ENCODE measurements around the gene CLIC5. TPM values are rescaled to one million over a fixed set of nuclear protein-coding genes. Genes with fewer than 3 reads are reported as not detected.

Gene CLIC5
- total and polyA plus RNA-seq, 11 donors, result 63.0 to 381 (median 244) TPM

DNA sequence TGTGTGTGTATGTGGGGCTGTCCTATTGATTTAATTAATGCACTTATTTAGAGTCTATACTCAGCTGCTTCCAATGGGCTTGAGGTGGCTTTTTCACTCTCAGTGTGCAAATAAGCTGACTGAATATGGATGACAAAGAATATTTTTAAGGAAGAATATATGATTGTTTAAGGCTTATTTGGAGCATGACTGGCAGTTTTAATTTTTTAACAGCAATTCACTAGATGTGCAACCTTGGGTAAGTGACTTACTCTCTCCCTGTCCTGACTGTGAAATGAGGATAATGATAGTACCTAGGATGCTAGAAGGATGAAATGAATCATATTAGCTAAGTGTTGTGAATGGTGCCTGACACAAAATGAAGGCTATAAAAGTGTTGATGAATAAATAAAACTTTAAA is 67.9 kb downstream of the CLIC5 start:
- TF ChIP-seq POLR2A (IDR thresholded peaks at IDR 0.05), result no peak
- TF ChIP-seq, protein P1, sequence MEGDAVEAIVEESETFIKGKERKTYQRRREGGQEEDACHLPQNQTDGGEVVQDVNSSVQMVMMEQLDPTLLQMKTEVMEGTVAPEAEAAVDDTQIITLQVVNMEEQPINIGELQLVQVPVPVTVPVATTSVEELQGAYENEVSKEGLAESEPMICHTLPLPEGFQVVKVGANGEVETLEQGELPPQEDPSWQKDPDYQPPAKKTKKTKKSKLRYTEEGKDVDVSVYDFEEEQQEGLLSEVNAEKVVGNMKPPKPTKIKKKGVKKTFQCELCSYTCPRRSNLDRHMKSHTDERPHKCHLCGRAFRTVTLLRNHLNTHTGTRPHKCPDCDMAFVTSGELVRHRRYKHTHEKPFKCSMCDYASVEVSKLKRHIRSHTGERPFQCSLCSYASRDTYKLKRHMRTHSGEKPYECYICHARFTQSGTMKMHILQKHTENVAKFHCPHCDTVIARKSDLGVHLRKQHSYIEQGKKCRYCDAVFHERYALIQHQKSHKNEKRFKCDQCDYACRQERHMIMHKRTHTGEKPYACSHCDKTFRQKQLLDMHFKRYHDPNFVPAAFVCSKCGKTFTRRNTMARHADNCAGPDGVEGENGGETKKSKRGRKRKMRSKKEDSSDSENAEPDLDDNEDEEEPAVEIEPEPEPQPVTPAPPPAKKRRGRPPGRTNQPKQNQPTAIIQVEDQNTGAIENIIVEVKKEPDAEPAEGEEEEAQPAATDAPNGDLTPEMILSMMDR (IDR thresholded peaks at IDR 0.05), result no peak
- intact Hi-C loops (cut with DNase I), result no loop called here
- peak overlapping the region in 3 of 12 donors; percentile 7 to 39 (median 9) for H3K27ac ChIP-seq
- H3K4me1 ChIP-seq, result peaks cover 0 to 89% (median 61%) of the 10 kb centered on the region in 12 donors
- H3K9me3 ChIP-seq, result no peaks in the 10 kb centered on the region
- H3K36me3 ChIP-seq, result peaks cover 0 to 86% (median 23%) of the 10 kb centered on the region in 9 donors
- no peaks in the 10 kb centered on the region for H3K27me3 ChIP-seq
- no peak overlapping the region for H3K4me3 ChIP-seq
- ATAC-seq (no peak), DNase-seq (no peak)

DNA sequence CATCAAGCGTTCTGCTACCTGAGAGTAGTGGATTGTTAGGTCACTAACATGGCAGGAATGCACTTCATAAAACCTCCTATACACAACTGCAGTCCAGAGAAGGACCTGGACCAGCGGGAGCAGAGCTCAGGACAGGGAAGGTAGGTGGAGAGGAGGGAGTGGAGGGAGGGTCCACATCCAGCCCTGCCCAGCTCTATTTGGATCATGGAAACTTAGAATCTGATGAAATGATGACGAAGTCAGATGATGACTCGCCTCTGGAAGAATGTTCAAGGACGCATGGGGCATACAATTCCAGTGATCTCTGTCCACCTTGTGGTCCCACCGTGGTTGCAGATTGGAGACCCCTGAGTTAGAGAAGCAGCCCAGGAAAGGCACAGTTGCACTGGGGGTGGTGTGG is 68.8 kb downstream of the CLIC5 start:
- Histone ChIP-seq H3K27ac (peak overlapping the region in 7 of 12 donors; percentile 2 to 45 (median 26)), H3K4me1 (peaks cover 0 to 89% (median 56%) of the 10 kb centered on the region in 12 donors), H3K9me3 (no peaks in the 10 kb centered on the region), H3K36me3 (peaks cover 0 to 88% (median 23%) of the 10 kb centered on the region in 9 donors), H3K27me3 (no peaks in the 10 kb centered on the region), H3K4me3 (no peak overlapping the region)
- 81 to 87% (median 85%) methylated on average over 6 of the region's 6 CpGs for WGBS, 4 donors
- ATAC-seq, result peak in 3 of 4 donors; percentile 9 to 39 (median 14)
- intact Hi-C loops (cut with DNase I), result no loop called here
- no peak for DNase-seq
- TF ChIP-seq, protein P1 (IDR thresholded peaks at IDR 0.05), result no peak
- TF ChIP-seq POLR2A (IDR thresholded peaks at IDR 0.05), result no peak

DNA sequence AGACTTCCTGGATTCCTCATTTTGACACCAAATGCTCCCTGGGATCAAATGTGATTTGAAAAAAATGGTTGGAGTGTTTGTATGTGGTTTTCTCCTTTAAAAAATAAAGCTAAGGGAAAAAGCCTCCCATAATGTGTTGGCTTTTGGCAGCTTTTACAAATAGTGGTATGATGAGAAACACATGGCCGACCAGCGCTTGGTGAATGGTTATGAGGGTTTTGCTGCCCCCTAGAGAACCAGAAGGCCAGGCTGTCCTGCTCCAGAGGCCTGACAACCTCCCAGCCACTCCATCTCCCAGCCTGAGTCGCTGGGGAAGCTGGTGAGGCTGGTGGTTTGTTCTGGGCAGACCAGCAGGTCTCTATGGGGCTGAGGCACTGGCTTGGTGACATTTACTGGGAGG is 69.3 kb downstream of the CLIC5 start:
- DNase-seq (peak in 4 of 5 donors; percentile 43 to 69 (median 46)), ATAC-seq (peak; percentile 43 to 78 (median 75))
- peaks cover 0 to 91% (median 23%) of the 10 kb centered on the region in 9 donors for H3K36me3 ChIP-seq
- H3K27ac ChIP-seq, result peak overlapping the region in 9 of 12 donors; percentile 2 to 60 (median 32)
- H3K9me3 ChIP-seq, result no peaks in the 10 kb centered on the region
- 29 to 56% (median 41%) methylated on average over 3 of the region's 3 CpGs for WGBS, 4 donors
- TF ChIP-seq, protein P1 (IDR thresholded peaks at IDR 0.05), result peak; percentile 22 to 67 (median 36)
- TF ChIP-seq POLR2A (IDR thresholded peaks at IDR 0.05), result no peak
- intact Hi-C loops (cut with DNase I), result no loop called here
- no peak overlapping the region for H3K4me3 ChIP-seq
- no peaks in the 10 kb centered on the region for H3K27me3 ChIP-seq
- H3K4me1 ChIP-seq, result peaks cover 0 to 85% (median 52%) of the 10 kb centered on the region in 12 donors

DNA sequence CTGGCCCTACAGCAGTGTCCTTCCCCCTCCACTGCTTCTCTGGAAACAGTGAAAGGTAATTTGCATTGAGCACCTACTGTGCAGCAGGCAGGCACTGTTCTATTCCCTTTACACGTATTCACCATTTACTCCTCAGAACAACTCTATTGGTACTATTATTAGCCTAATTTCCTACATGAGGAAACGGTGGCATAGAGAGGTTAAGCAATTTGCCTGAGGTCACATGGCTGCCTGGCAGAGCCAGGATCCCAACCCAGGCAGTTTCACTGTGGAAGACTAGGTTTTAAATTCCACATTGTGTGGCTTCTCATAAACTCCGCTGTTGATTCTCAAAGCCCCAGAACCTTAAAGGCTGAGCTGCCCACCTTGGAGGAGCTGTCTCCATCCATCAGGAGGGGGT is 72.7 kb downstream of the CLIC5 start:
- Histone ChIP-seq H3K4me1 (peaks cover 0 to 63% (median 39%) of the 10 kb centered on the region in 12 donors), H3K9me3 (no peaks in the 10 kb centered on the region), H3K27ac (peak overlapping the region in 9 of 12 donors; percentile 3 to 73 (median 31)), H3K36me3 (peaks cover 0 to 95% (median 26%) of the 10 kb centered on the region in 9 donors), H3K27me3 (no peaks in the 10 kb centered on the region), H3K4me3 (no peak overlapping the region)
- no peak for TF ChIP-seq POLR2A (IDR thresholded peaks at IDR 0.05)
- TF ChIP-seq, protein P1 (IDR thresholded peaks at IDR 0.05), result no peak
- DNase-seq (no peak), ATAC-seq (peak in 2 of 4 donors; percentile 43 to 50)
- 47 to 57% (median 52%) methylated on average over 3 of the region's 3 CpGs for WGBS, 4 donors
- intact Hi-C loops (cut with DNase I), result no loop called here
